Measurements from ENCODE around the gene DZANK1.

DNA sequence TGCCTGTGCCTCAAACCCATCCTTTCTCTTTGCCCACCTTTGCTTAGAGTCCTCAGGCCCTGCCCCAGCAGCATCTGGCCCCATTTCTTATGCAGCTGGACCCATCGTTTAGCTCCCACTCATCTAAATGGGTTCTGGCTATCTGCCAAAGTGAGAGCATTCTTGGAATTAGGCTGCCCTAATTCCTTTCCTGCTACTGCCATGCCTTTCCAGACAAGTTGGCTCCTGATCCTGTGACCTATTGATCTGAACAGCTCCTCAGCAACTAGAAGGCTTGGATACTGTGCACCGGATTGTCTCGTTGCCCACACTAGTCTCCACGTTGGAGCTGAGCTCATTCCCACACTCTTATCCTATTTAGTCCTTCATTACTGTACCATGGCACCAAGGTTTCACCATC is 22.9 kb downstream of the DZANK1 start:
- TF ChIP-seq, protein P1, sequence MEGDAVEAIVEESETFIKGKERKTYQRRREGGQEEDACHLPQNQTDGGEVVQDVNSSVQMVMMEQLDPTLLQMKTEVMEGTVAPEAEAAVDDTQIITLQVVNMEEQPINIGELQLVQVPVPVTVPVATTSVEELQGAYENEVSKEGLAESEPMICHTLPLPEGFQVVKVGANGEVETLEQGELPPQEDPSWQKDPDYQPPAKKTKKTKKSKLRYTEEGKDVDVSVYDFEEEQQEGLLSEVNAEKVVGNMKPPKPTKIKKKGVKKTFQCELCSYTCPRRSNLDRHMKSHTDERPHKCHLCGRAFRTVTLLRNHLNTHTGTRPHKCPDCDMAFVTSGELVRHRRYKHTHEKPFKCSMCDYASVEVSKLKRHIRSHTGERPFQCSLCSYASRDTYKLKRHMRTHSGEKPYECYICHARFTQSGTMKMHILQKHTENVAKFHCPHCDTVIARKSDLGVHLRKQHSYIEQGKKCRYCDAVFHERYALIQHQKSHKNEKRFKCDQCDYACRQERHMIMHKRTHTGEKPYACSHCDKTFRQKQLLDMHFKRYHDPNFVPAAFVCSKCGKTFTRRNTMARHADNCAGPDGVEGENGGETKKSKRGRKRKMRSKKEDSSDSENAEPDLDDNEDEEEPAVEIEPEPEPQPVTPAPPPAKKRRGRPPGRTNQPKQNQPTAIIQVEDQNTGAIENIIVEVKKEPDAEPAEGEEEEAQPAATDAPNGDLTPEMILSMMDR (conservative IDR thresholded peaks at IDR 0.05) = no peak
- TF ChIP-seq EZH2 (IDR thresholded peaks at IDR 0.05; ENCODE audit: low read depth) = no peak

Measured in PC-9 (cell line).